Peyer's patch (tissue), 4 donors: Measurements from ENCODE around the gene RADIL.

Experiments
- POLR2A ChIP-seq, 2 donors: fragments of 450-650 bp; IDR thresholded peaks; one replicate each; pipeline ENCODE4 v1.5.1; 2017; ENCODE audit warnings: antibody characterized with exemption in 2 of 2, mild to moderate bottlenecking in 2 of 2, moderate library complexity in 2 of 2
- TF ChIP-seq, protein P1 (sequence below), 6 experiments: fragments of 450-650 bp in 4 of 6; fragments of 200-600 bp in 2 of 6; sonication (generic) in 1 of 6; IDR thresholded peaks; one replicate each; pipeline ENCODE4 v1.5.1; 2017 to 2019; ENCODE audit warnings: antibody characterized with exemption in 6 of 6, mild to moderate bottlenecking in 3 of 6, moderate library complexity in 1 of 6

DNA sequence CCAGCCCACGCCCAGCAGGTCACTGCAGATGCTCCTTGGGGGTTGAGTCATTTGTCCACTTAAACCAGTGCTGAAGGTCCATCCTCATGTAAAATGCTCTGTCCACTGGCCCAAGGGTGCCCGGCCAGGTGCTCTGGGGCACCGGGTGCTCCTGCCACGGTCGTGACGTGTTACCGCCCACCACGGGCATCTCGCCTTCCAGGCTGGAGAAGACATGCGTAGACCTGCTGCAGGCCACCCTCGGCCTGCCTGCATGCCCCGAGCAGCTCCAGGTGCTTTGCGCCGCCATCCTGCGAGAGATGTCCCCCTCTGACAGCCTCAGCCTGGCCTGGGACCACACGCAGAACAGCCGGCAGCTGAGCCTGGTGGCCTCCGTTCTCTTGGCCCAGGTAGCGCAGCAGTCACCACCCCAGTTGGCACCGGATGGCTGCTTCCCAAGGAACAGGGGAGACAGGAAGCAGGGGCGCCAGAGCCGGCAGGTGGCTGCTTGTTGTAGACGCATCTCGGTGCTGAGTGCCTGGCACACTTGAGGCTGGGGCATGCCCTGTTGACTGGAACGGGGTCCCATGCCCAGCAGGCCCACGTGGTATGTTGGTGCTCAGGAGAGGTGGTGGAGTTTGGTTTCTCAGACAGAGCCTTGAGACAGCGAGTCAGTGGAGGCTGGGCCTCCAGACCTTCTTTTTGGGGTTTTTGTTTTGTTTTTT is 102.0 kb downstream of the RADIL start:
- TF ChIP-seq, protein P1, sequence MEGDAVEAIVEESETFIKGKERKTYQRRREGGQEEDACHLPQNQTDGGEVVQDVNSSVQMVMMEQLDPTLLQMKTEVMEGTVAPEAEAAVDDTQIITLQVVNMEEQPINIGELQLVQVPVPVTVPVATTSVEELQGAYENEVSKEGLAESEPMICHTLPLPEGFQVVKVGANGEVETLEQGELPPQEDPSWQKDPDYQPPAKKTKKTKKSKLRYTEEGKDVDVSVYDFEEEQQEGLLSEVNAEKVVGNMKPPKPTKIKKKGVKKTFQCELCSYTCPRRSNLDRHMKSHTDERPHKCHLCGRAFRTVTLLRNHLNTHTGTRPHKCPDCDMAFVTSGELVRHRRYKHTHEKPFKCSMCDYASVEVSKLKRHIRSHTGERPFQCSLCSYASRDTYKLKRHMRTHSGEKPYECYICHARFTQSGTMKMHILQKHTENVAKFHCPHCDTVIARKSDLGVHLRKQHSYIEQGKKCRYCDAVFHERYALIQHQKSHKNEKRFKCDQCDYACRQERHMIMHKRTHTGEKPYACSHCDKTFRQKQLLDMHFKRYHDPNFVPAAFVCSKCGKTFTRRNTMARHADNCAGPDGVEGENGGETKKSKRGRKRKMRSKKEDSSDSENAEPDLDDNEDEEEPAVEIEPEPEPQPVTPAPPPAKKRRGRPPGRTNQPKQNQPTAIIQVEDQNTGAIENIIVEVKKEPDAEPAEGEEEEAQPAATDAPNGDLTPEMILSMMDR (IDR thresholded peaks at IDR 0.05) = no peak
- no peak for TF ChIP-seq POLR2A (IDR thresholded peaks at IDR 0.05)
